ENCODE measurements around the gene SPOCK2.

SPOCK2 gene

GRCh38 chr10:72063703-72064391 lies 24.5 kb downstream of the SPOCK2 start:
- H3K27me3 Mint-ChIP-seq (ENCODE audit: low read depth), result no peaks in the 10 kb centered on the region
- H3K9me3 Mint-ChIP-seq, result no peaks in the 10 kb centered on the region
- H3K4me3 Mint-ChIP-seq, result no peak overlapping the region
- no peak overlapping the region for H3K27ac Mint-ChIP-seq
- H3K36me3 Mint-ChIP-seq (ENCODE audit: low read depth), result peaks cover 46% of the 10 kb centered on the region
- no peaks in the 10 kb centered on the region for H3K4me1 Mint-ChIP-seq (ENCODE audit: low read depth)

- no peaks in the 10 kb centered on the region for H3K27me3 Mint-ChIP-seq (ENCODE audit: low read depth)
- no peaks in the 10 kb centered on the region for H3K4me1 Mint-ChIP-seq (ENCODE audit: low read depth)
- no peak overlapping the region for H3K4me3 Mint-ChIP-seq
- H3K27ac Mint-ChIP-seq, result no peak overlapping the region
- no peaks in the 10 kb centered on the region for H3K9me3 Mint-ChIP-seq
- peaks cover 40% of the 10 kb centered on the region for H3K36me3 Mint-ChIP-seq (ENCODE audit: low read depth)
Observed at GRCh38 chr10:72062832-72063702, 25.3 kb downstream of the SPOCK2 start.

- no peaks in the 10 kb centered on the region for H3K4me1 Mint-ChIP-seq (ENCODE audit: low read depth)
- H3K9me3 Mint-ChIP-seq, result no peaks in the 10 kb centered on the region
- H3K4me3 Mint-ChIP-seq, result no peak overlapping the region
- H3K27ac Mint-ChIP-seq, result no peak overlapping the region
- peaks cover 38% of the 10 kb centered on the region for H3K36me3 Mint-ChIP-seq (ENCODE audit: low read depth)
- no peaks in the 10 kb centered on the region for H3K27me3 Mint-ChIP-seq (ENCODE audit: low read depth)
Observed at GRCh38 chr10:72062382-72062781, 26.0 kb downstream of the SPOCK2 start.

- H3K27ac Mint-ChIP-seq, result no peak overlapping the region
- H3K9me3 Mint-ChIP-seq, result no peaks in the 10 kb centered on the region
- H3K4me1 Mint-ChIP-seq (ENCODE audit: low read depth), result no peaks in the 10 kb centered on the region
- H3K27me3 Mint-ChIP-seq (ENCODE audit: low read depth), result no peaks in the 10 kb centered on the region
- H3K36me3 Mint-ChIP-seq (ENCODE audit: low read depth), result peaks cover 34% of the 10 kb centered on the region
- no peak overlapping the region for H3K4me3 Mint-ChIP-seq
Observed at GRCh38 chr10:72061930-72062329, 26.4 kb downstream of the SPOCK2 start.

GRCh38 chr10:72061491-72061890 lies 26.9 kb downstream of the SPOCK2 start:
- H3K27me3 Mint-ChIP-seq (ENCODE audit: low read depth), result no peaks in the 10 kb centered on the region
- H3K36me3 Mint-ChIP-seq (ENCODE audit: low read depth), result peaks cover 33% of the 10 kb centered on the region
- no peak overlapping the region for H3K27ac Mint-ChIP-seq
- no peaks in the 10 kb centered on the region for H3K9me3 Mint-ChIP-seq
- H3K4me1 Mint-ChIP-seq (ENCODE audit: low read depth), result no peaks in the 10 kb centered on the region
- no peak overlapping the region for H3K4me3 Mint-ChIP-seq

GRCh38 chr10:72059843-72060822 lies 28.2 kb downstream of the SPOCK2 start:
- no peaks in the 10 kb centered on the region for H3K27me3 Mint-ChIP-seq (ENCODE audit: low read depth)
- no peaks in the 10 kb centered on the region for H3K4me1 Mint-ChIP-seq (ENCODE audit: low read depth)
- no peaks in the 10 kb centered on the region for H3K9me3 Mint-ChIP-seq
- H3K27ac Mint-ChIP-seq, result peak overlapping the region; percentile 63
- no peak overlapping the region for H3K4me3 Mint-ChIP-seq
- H3K36me3 Mint-ChIP-seq (ENCODE audit: low read depth), result peaks cover 28% of the 10 kb centered on the region

- Mint-ChIP-seq H3K4me3 (no peak overlapping the region), H3K9me3 (no peaks in the 10 kb centered on the region), H3K27ac (no peak overlapping the region), H3K27me3 (ENCODE audit: low read depth) (no peaks in the 10 kb centered on the region), H3K4me1 (ENCODE audit: low read depth) (peaks cover 3% of the 10 kb centered on the region), H3K36me3 (ENCODE audit: low read depth) (peaks cover 26% of the 10 kb centered on the region)
Observed at GRCh38 chr10:72058989-72059842, 29.1 kb downstream of the SPOCK2 start.

GRCh38 chr10:72058347-72058898 lies 29.9 kb downstream of the SPOCK2 start:
- Mint-ChIP-seq H3K4me1 (ENCODE audit: low read depth) (peaks cover 3% of the 10 kb centered on the region), H3K27ac (no peak overlapping the region), H3K9me3 (no peaks in the 10 kb centered on the region), H3K27me3 (ENCODE audit: low read depth) (no peaks in the 10 kb centered on the region), H3K4me3 (no peak overlapping the region), H3K36me3 (ENCODE audit: low read depth) (peaks cover 21% of the 10 kb centered on the region)

GRCh38 chr10:72056932-72057751 lies 31.2 kb downstream of the SPOCK2 start:
- no peak overlapping the region for H3K4me3 Mint-ChIP-seq
- H3K36me3 Mint-ChIP-seq (ENCODE audit: low read depth), result peaks cover 14% of the 10 kb centered on the region
- no peaks in the 10 kb centered on the region for H3K9me3 Mint-ChIP-seq
- H3K27me3 Mint-ChIP-seq (ENCODE audit: low read depth), result no peaks in the 10 kb centered on the region
- peaks cover 3% of the 10 kb centered on the region for H3K4me1 Mint-ChIP-seq (ENCODE audit: low read depth)
- H3K27ac Mint-ChIP-seq, result no peak overlapping the region

- no peaks in the 10 kb centered on the region for H3K9me3 Mint-ChIP-seq
- peaks cover 8% of the 10 kb centered on the region for H3K36me3 Mint-ChIP-seq (ENCODE audit: low read depth)
- no peak overlapping the region for H3K4me3 Mint-ChIP-seq
- peaks cover 3% of the 10 kb centered on the region for H3K4me1 Mint-ChIP-seq (ENCODE audit: low read depth)
- no peak overlapping the region for H3K27ac Mint-ChIP-seq
- no peaks in the 10 kb centered on the region for H3K27me3 Mint-ChIP-seq (ENCODE audit: low read depth)
Observed at GRCh38 chr10:72056113-72056512, 32.2 kb downstream of the SPOCK2 start.

- Mint-ChIP-seq H3K27me3 (ENCODE audit: low read depth) (no peaks in the 10 kb centered on the region), H3K9me3 (no peaks in the 10 kb centered on the region), H3K36me3 (ENCODE audit: low read depth) (no peaks in the 10 kb centered on the region), H3K4me3 (no peak overlapping the region), H3K27ac (no peak overlapping the region), H3K4me1 (ENCODE audit: low read depth) (peaks cover 5% of the 10 kb centered on the region)
Observed at GRCh38 chr10:72053690-72054089, 34.7 kb downstream of the SPOCK2 start.

GRCh38 chr10:72050873-72051272 lies 37.5 kb downstream of the SPOCK2 start:
- no peak overlapping the region for H3K4me3 Mint-ChIP-seq
- no peaks in the 10 kb centered on the region for H3K27me3 Mint-ChIP-seq (ENCODE audit: low read depth)
- no peak overlapping the region for H3K27ac Mint-ChIP-seq
- no peaks in the 10 kb centered on the region for H3K9me3 Mint-ChIP-seq
- no peaks in the 10 kb centered on the region for H3K36me3 Mint-ChIP-seq (ENCODE audit: low read depth)
- peaks cover 10% of the 10 kb centered on the region for H3K4me1 Mint-ChIP-seq (ENCODE audit: low read depth)
